Measurements from ENCODE around the gene SAMSN1.

DNA sequence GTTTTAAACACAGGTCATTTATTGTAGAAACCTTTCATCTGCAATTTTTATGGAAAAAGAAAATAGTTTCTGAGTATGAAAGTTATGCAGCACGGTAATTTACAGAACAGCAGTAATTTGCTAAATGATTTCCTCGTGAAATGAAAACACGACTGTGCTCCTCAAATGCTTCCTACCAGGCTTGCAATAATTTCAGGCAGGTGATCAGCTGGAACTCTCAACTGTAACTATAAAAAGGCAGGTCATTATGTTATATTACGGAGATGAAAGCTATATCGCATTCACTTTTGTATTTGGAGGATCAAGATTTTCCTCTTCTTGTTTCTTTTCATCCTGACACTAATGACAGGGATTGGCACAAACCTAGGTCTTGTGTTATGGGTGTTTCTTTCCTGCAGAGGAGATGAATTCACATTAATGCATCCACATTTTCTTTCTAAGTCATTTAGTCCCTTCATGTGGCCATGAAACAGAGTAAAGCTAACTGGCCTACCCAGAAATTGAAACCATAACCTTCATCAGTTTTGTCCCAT, 57.4 kb downstream of the SAMSN1 start:
- TF ChIP-seq POLR2G (IDR thresholded peaks at IDR 0.05; ENCODE audit: low read depth, low read length): no peak
- no peak for TF ChIP-seq ZFP36 (IDR thresholded peaks at IDR 0.05; ENCODE audit: low read depth, low read length, partially characterized antibody)
- TF ChIP-seq E2F8 (IDR thresholded peaks at IDR 0.05; ENCODE audit: low read depth, partially characterized antibody): no peak
- TF ChIP-seq FOS (IDR thresholded peaks at IDR 0.05; ENCODE audit: extremely low read depth, insufficient read length): no peak
- no peak for TF ChIP-seq CTCF (IDR thresholded peaks at IDR 0.05 in 2 of 3, conservative IDR thresholded peaks at IDR 0.05 in 1 of 3; ENCODE audit: insufficient read depth in 2 of 3, low read depth in 1 of 3, low read length in 3 of 3)
- no peak for TF ChIP-seq KAT2B (IDR thresholded peaks at IDR 0.05; ENCODE audit: low read depth, low read length)
- TF ChIP-seq SMC3 (conservative IDR thresholded peaks at IDR 0.05; ENCODE audit: insufficient read depth, low read depth, low read length): no peak
- no peak for TF ChIP-seq ELK1 (CRISPR knock-in tag; IDR thresholded peaks at IDR 0.05)
- TF ChIP-seq RFX1 (IDR thresholded peaks at IDR 0.05): no peak
- TF ChIP-seq ZNF24 (IDR thresholded peaks at IDR 0.05): no peak

Measured in K562 (cell line).